Activated naive CD8-positive, alpha-beta T cell treated with anti-CD3 and anti-CD28 coated beads, Interleukin-2, amount 50 U/mL, for 24 hours (primary cell): ENCODE results near the gene ESYT2.
"Not testable (repeated sequence)": the region's sequence is repeated elsewhere in the genome, so short reads cannot be mapped to it uniquely, and the experiment has no call there.

Experiments
- ATAC-seq: fragments of 150-1000 bp; cut with Tn5 transposase; one replicate; pipeline ENCODE4 v1.10.0; 2021
- DNase-seq: peaks from one replicate; pipeline ENCODE4 v3.0.0; 2021
- H3K27ac Mint-ChIP-seq: one replicate; pipeline ENCODE4 v1.8.0; 2021; ENCODE audit warnings: mild to moderate bottlenecking, mixed read lengths
- H3K27me3 Mint-ChIP-seq: one replicate; pipeline ENCODE4 v1.8.0; 2021; ENCODE audit warnings: mixed read lengths
- H3K36me3 Mint-ChIP-seq: one replicate; pipeline ENCODE4 v1.8.0; 2021; ENCODE audit warnings: low read depth, mixed read lengths
- H3K4me1 Mint-ChIP-seq: one replicate; pipeline ENCODE4 v1.8.0; 2021; ENCODE audit warnings: mixed read lengths
- H3K4me3 Mint-ChIP-seq: one replicate; pipeline ENCODE4 v1.8.0; 2021; ENCODE audit warnings: mild to moderate bottlenecking, moderate library complexity, mixed read lengths
- H3K9me3 Mint-ChIP-seq: one replicate; pipeline ENCODE4 v1.8.0; 2021; ENCODE audit warnings: mixed read lengths

ESYT2 gene

DNA sequence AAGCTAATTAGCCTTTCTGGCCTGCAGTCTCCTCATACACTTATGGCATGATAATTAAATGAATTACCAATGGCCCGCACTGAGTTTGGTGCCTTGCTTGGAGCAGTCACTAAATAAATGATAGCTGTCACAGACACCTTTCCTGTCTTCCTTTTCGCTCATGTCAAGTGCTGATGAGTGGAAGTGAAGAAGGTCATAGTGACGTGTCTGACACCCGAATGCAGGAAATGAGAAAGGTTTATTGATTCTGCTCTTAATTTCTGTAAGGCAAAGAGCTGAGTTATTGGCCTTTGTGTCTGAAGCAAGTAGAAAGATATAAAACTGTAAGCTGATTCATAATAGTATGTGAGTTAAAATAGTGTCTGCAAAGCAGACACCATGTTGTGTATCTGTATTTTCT, 13.2 kb upstream of the ESYT2 start:
- Mint-ChIP-seq H3K27ac (peak overlapping the region; percentile 46), H3K27me3 (no peaks in the 10 kb centered on the region), H3K9me3 (no peaks in the 10 kb centered on the region), H3K36me3 (no peaks in the 10 kb centered on the region), H3K4me3 (no peak overlapping the region), H3K4me1 (peaks cover 28% of the 10 kb centered on the region)
- no peak for DNase-seq
- no peak for ATAC-seq

GRCh38 chr7:158840604-158841003, 11.3 kb upstream of the ESYT2 start:
- Mint-ChIP-seq H3K4me3 (no peak overlapping the region), H3K27me3 (no peaks in the 10 kb centered on the region), H3K27ac (no peak overlapping the region), H3K4me1 (peaks cover 21% of the 10 kb centered on the region), H3K36me3 (no peaks in the 10 kb centered on the region), H3K9me3 (no peaks in the 10 kb centered on the region)
- no peak for DNase-seq
- no peak for ATAC-seq

DNA sequence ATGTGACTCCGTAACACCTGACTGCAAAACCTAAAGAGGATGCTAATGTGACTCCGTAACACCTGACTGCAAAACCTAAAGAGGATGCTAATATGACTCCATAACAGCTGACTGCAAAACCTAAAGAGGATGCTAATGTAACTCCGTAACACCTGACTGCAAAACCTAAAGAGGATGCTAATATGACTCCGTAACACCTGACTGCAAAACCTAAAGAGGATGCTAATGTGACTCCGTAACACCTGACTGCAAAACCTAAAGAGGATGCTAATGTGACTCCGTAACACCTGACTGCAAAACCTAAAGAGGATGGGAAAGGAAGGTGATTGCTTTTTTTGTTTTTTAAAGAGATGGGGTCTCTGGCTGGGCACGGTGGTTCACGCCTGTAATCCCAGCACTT, 9.9 kb upstream of the ESYT2 start:
- DNase-seq, H3K9me3 Mint-ChIP-seq, H3K27me3 Mint-ChIP-seq, H3K36me3 Mint-ChIP-seq, H3K27ac Mint-ChIP-seq, ATAC-seq, H3K4me3 Mint-ChIP-seq: not testable (repeated sequence)
- peaks cover 19% of the 10 kb centered on the region for H3K4me1 Mint-ChIP-seq

DNA sequence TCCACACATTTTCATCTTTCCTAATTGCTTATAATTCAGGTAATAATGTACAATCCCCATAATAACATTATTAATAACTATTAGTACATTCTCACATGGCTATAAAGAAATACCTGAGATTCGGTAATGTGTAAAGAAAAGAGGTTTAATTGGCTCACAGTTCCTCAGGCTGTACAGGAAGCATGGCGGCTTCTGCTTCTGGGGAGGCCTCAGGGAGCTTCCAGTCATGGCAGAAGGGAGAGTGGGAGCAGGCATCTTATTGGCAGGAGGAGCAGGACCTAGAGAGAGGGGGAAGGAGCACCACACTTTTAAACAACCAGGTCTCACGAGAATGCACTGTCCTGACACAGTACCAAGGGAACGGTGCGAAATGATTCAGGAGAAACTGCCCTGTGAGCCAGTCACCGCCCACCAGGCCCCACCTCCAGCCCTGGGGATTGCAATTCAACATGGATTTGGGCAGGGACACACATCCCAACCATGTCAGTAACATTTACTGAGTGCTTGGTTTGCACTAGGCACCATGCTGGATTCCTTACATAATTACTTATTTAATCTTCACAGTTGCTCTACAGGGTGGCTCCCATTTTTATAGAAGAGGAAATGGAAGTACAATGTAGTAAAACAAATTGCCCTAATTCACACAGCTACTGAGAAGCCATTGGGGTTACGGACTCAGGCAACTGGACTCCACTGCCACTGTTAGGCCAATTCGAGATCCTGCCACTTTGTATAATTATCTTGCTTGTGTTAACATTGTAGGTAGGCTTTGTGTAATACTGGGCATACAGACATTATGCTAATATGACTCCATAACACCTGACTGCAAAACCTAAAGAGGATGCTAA, 8.7 kb upstream of the ESYT2 start:
- no peak overlapping the region for H3K4me3 Mint-ChIP-seq

GRCh38 chr7:158836692-158837091, 7.4 kb upstream of the ESYT2 start:
- H3K4me3 Mint-ChIP-seq, result no peak overlapping the region
- ATAC-seq (no peak), DNase-seq (no peak)
- no peaks in the 10 kb centered on the region for H3K9me3 Mint-ChIP-seq
- H3K27me3 Mint-ChIP-seq, result no peaks in the 10 kb centered on the region
- H3K27ac Mint-ChIP-seq, result no peak overlapping the region
- no peaks in the 10 kb centered on the region for H3K36me3 Mint-ChIP-seq
- H3K4me1 Mint-ChIP-seq, result no peaks in the 10 kb centered on the region

More for the DNA sequence above, 8.7 kb upstream of the ESYT2 start:
- H3K27ac Mint-ChIP-seq, result no peak overlapping the region
- no peaks in the 10 kb centered on the region for H3K36me3 Mint-ChIP-seq
- H3K4me1 Mint-ChIP-seq, result peaks cover 9% of the 10 kb centered on the region
- no peaks in the 10 kb centered on the region for H3K27me3 Mint-ChIP-seq
- no peaks in the 10 kb centered on the region for H3K9me3 Mint-ChIP-seq
- ATAC-seq (no peak), DNase-seq (no peak)

- no peaks in the 10 kb centered on the region for H3K36me3 Mint-ChIP-seq
- H3K27ac Mint-ChIP-seq, result no peak overlapping the region
- no peaks in the 10 kb centered on the region for H3K9me3 Mint-ChIP-seq
- H3K4me3 Mint-ChIP-seq, result no peak overlapping the region
- ATAC-seq (no peak), DNase-seq (no peak)
- peaks cover 7% of the 10 kb centered on the region for H3K4me1 Mint-ChIP-seq
- no peaks in the 10 kb centered on the region for H3K27me3 Mint-ChIP-seq
Measured at GRCh38 chr7:158834878-158835784, 5.8 kb upstream of the ESYT2 start.

GRCh38 chr7:158832994-158833393, 3.7 kb upstream of the ESYT2 start:
- Mint-ChIP-seq H3K36me3 (peaks cover under 1% of the 10 kb centered on the region), H3K27me3 (no peaks in the 10 kb centered on the region), H3K4me3 (no peak overlapping the region), H3K9me3 (no peaks in the 10 kb centered on the region), H3K4me1 (peaks cover 10% of the 10 kb centered on the region), H3K27ac (no peak overlapping the region)
- DNase-seq (no peak), ATAC-seq (no peak)

DNA sequence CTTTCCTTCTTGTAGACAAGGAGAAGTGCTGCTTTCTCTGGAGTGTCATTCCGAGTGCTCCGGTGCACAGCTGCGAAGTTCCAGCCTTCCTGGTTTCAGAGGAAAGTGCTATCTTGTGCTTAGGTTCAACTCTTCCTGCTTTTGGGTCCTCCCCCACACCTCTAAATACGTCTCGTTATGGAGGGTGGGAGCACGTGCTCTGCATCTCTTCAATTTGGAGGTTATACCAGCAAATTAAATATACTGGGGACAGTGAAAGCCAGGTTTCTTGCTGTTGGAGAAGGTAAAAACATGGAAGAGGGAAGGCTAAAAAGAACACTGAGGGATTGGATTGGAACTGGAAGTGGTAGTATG, 2.4 kb upstream of the ESYT2 start:
- Mint-ChIP-seq H3K4me3 (no peak overlapping the region), H3K27ac (no peak overlapping the region), H3K36me3 (peaks cover 8% of the 10 kb centered on the region), H3K9me3 (no peaks in the 10 kb centered on the region), H3K4me1 (peaks cover 21% of the 10 kb centered on the region), H3K27me3 (no peaks in the 10 kb centered on the region)
- ATAC-seq (no peak), DNase-seq (no peak)

- Mint-ChIP-seq H3K4me1 (peaks cover 36% of the 10 kb centered on the region), H3K27me3 (no peaks in the 10 kb centered on the region), H3K36me3 (peaks cover 14% of the 10 kb centered on the region), H3K9me3 (no peaks in the 10 kb centered on the region), H3K27ac (peak overlapping the region; percentile 84), H3K4me3 (peak overlapping the region; percentile 100)
- no peak for ATAC-seq
- no peak for DNase-seq
Measured at GRCh38 chr7:158830211-158830723, 958 bp upstream of the ESYT2 start.

DNA sequence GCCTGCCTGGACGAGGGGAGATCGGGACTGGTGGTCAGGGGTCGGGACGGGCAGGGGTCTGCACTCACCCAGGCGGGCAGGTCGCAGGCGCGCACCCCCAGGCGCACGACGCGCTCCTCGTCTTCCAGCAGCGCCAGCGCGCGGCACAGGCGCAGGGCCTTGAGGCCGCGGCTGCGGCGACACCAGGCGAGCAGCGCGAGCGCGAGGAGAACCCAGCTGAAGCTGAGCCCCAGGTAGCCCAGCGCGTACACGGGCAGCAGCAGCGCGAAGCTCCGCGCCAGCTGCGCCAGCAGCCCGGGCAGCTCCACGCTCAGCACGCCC, 328 bp downstream of the ESYT2 start:
- H3K27ac Mint-ChIP-seq, result peak overlapping the region; percentile 71
- H3K27me3 Mint-ChIP-seq, result no peaks in the 10 kb centered on the region
- peaks cover 47% of the 10 kb centered on the region for H3K4me1 Mint-ChIP-seq
- H3K9me3 Mint-ChIP-seq, result no peaks in the 10 kb centered on the region
- peak overlapping the region; percentile 100 for H3K4me3 Mint-ChIP-seq
- peak; percentile 71 for DNase-seq
- peaks cover 14% of the 10 kb centered on the region for H3K36me3 Mint-ChIP-seq
- peak; percentile 76 for ATAC-seq

DNA sequence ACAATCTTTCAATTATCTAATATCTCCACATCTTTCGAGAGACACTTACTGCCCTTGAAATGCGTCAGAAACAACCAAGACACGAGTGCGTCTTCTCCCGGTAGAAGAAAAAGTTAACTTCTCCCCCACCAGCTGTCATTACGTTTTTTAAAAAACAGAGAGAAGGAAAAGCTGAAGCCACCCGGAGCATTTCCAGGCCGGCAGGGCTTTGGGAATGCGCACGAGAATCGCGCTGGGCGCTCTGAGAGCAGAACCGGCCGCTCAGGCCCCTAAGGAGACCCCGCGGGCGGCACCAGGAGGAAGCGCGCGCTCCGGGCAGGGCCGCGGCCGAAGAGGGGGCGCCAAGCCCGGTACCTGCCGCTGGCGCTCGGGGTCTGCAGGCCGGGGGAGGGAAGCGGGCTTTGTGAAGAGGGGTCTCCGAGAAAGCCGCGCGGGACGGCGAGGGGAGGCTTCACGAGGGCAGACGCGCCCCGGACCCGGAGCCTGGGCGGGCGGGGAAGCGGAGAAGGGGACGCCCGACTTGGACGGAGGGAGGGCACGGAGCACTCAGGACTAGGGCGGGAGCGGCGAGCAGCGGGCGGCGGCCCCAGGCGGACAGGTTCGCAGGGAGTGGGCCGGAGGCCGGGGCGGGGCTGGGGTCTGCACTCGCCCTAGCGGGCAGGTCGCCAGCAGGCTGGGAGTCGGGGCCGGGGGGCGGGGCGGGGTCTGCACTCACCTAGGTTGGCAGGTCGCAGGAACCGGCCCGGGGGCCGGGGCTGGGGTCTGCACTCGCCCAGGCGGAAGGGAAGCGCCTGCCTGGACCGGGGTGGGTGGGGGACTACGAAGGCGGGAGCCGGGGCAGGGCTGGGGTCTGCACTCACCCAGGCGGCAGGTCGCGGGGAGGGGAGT, 932 bp downstream of the ESYT2 start:
- peak overlapping the region; percentile 100 for H3K4me3 Mint-ChIP-seq
- peak overlapping the region; percentile 95 for H3K27ac Mint-ChIP-seq
- H3K4me1 Mint-ChIP-seq, result peaks cover 51% of the 10 kb centered on the region
- ATAC-seq, result no peak
- peak; percentile 34 for DNase-seq
- no peaks in the 10 kb centered on the region for H3K27me3 Mint-ChIP-seq
- H3K36me3 Mint-ChIP-seq, result peaks cover 16% of the 10 kb centered on the region
- no peaks in the 10 kb centered on the region for H3K9me3 Mint-ChIP-seq

DNA sequence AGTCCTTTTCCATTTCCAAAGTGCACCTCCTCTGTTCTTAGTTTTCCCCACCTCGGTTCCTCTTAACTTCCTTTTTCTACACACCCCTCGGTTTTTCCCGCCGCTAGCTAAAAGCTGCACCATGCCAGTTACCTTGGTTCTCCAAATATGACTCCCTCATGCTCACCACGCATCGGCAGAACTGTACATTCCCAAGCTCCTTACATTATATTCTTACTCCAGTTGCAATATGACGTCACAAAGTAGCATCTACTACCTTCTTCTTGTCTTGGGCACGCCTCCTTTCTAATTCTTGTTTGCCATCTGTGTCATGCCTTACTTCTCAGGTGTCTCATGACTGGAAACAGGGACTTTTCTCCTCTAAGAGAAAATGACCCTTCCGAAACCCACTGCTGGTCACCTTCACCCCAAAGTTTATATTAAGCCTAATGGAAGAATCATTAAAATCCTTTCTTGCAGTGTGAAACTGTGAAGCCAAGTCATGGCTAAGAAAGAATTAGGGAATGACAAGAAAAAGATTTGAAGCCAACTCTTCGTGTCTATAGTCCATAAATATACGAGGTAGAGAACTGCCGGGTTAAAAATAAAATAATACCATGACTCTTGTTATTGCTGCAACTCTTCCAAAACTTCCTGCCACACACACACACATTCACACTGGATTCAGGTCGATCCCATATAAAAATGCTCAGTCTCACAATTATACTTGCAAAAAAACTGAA, 1.7 kb downstream of the ESYT2 start:
- peaks cover 17% of the 10 kb centered on the region for H3K36me3 Mint-ChIP-seq
- DNase-seq (no peak), ATAC-seq (no peak)
- H3K27ac Mint-ChIP-seq, result peak overlapping the region; percentile 95
- H3K4me3 Mint-ChIP-seq, result peak overlapping the region; percentile 100
- H3K4me1 Mint-ChIP-seq, result peaks cover 57% of the 10 kb centered on the region
- H3K9me3 Mint-ChIP-seq, result no peaks in the 10 kb centered on the region
- H3K27me3 Mint-ChIP-seq, result no peaks in the 10 kb centered on the region

DNA sequence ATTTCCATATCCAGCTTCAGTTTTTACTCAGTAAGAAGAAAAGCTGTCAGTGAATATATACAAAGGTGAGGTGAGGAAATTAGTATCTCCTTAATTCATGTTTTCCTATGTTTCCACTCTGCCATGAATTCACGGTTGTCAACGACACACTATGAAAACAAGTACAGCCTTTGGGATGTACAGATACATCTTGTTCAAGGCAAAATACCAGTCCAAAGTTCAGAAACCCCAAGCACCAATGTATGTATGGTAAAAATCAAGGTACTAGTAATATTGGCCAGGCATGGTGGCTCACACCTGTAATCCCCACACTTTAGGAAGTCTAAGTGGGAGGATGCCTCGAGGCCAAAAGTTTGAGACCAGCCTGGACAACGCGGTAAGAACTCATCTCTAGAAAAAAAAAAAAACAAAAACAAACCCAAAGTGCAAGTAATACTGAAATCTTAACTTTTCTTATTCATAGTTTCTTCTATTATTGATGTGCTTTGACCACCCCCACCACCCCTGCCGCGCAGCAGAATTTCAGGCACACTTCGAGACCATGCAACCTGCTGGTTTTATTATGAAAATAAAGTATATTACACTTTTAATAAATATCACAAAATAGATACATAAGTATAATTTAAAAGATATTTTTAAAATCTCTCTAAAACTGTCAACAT, 3.5 kb downstream of the ESYT2 start:
- Mint-ChIP-seq H3K36me3 (peaks cover 19% of the 10 kb centered on the region), H3K4me1 (peaks cover 70% of the 10 kb centered on the region), H3K27ac (peak overlapping the region; percentile 65), H3K4me3 (peak overlapping the region; percentile 28), H3K9me3 (no peaks in the 10 kb centered on the region), H3K27me3 (no peaks in the 10 kb centered on the region)
- DNase-seq (no peak), ATAC-seq (no peak)
